ENCODE data around the gene DGCR2. TPM values are rescaled to one million over a fixed set of nuclear protein-coding genes. Genes with fewer than 3 reads are reported as not detected.

DGCR2 gene
- total and polyA plus RNA-seq, 2 experiments from 2014 or later: 25.6 to 42.7 TPM

- Histone ChIP-seq H3K9me3 (ENCODE audit: low read depth) (no peaks in the 10 kb centered on the region), H3K4me2 (ENCODE audit: unreplicated experiment) (no peak overlapping the region), H2AFZ (no peak overlapping the region), H3K36me3 (ENCODE audit: low read depth) (no peaks in the 10 kb centered on the region), H3K4me3 (no peak overlapping the region), H4K20me1 (ENCODE audit: insufficient read depth) (no peaks in the 10 kb centered on the region), H3K9me2 (ENCODE audit: insufficient read depth) (no peaks in the 10 kb centered on the region), H3K9ac (no peak overlapping the region), H3K4me1 (ENCODE audit: insufficient read depth) (no peaks in the 10 kb centered on the region), H3K27me3 (replicated peaks; ENCODE audit: insufficient read depth) (peaks cover 60% of the 10 kb centered on the region), H3K27ac (no peak overlapping the region), H3F3A (ENCODE audit: insufficient read depth) (no peaks in the 10 kb centered on the region), H3K79me2 (ENCODE audit: insufficient read depth) (no peaks in the 10 kb centered on the region)
- DNase-seq: peak; percentile 5
- TF ChIP-seq EZH2 (IDR thresholded peaks at IDR 0.05; ENCODE audit: insufficient read depth, poor library complexity, severe bottlenecking): no peak
- TF ChIP-seq EZH2phosphoT487 (IDR thresholded peaks at IDR 0.05; ENCODE audit: insufficient read depth, low read depth): no peak
- in situ Hi-C loops (cut with MboI): no loop called here
- 14 to 15% methylated on average over 12 of the region's 12 CpGs for WGBS, 2 experiments (ENCODE audit: low coverage in 1 of 2, low lambda C conversion rate in 2 of 2, missing lambda C conversion rate in 2 of 2)
Measured at GRCh38 chr22:18999008-18999407, 123.2 kb downstream of the DGCR2 start.

DNA sequence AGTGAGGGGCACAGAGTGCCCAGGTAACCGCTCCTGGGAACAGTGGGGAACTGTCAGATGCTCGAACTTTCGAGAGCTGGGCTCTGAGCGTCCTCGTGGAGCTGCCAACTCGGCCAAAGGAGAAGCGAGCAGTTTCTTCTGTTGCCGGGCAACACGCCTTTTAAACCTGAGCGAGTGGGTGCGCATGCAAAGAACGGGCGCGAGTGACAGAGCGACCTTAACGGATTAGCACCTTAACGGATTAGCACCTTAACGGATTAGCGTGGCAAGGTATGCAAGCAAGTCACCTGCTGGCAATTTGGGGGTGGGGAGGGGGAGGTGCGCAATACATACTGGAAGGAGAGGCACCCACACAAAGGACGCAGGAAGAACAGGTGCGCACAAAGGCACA lies 124.3 kb downstream of the DGCR2 start:
- H4K20me1 ChIP-seq (ENCODE audit: insufficient read depth): no peaks in the 10 kb centered on the region
- no peaks in the 10 kb centered on the region for H3K9me2 ChIP-seq (ENCODE audit: insufficient read depth)
- H3K4me3 ChIP-seq: no peak overlapping the region
- H3K4me2 ChIP-seq (ENCODE audit: unreplicated experiment): no peak overlapping the region
- no peaks in the 10 kb centered on the region for H3K79me2 ChIP-seq (ENCODE audit: insufficient read depth)
- H3K9ac ChIP-seq: no peak overlapping the region
- no peaks in the 10 kb centered on the region for H3K36me3 ChIP-seq (ENCODE audit: low read depth)
- TF ChIP-seq EZH2 (IDR thresholded peaks at IDR 0.05; ENCODE audit: insufficient read depth, poor library complexity, severe bottlenecking) (no peak), EZH2phosphoT487 (IDR thresholded peaks at IDR 0.05; ENCODE audit: insufficient read depth, low read depth) (no peak)
- H3K27me3 ChIP-seq (replicated peaks; ENCODE audit: insufficient read depth): peaks cover 60% of the 10 kb centered on the region
- no peak overlapping the region for H3K27ac ChIP-seq
- no peaks in the 10 kb centered on the region for H3F3A ChIP-seq (ENCODE audit: insufficient read depth)
- H3K9me3 ChIP-seq (ENCODE audit: low read depth): no peaks in the 10 kb centered on the region
- DNase-seq: no peak
- in situ Hi-C loops (cut with MboI): no loop called here
- no peaks in the 10 kb centered on the region for H3K4me1 ChIP-seq (ENCODE audit: insufficient read depth)
- no peak overlapping the region for H2AFZ ChIP-seq
- WGBS, 2 experiments (ENCODE audit: low coverage in 1 of 2, low lambda C conversion rate in 2 of 2, missing lambda C conversion rate in 2 of 2): 31 to 39% methylated on average over 22 of the region's 22 CpGs

DNA sequence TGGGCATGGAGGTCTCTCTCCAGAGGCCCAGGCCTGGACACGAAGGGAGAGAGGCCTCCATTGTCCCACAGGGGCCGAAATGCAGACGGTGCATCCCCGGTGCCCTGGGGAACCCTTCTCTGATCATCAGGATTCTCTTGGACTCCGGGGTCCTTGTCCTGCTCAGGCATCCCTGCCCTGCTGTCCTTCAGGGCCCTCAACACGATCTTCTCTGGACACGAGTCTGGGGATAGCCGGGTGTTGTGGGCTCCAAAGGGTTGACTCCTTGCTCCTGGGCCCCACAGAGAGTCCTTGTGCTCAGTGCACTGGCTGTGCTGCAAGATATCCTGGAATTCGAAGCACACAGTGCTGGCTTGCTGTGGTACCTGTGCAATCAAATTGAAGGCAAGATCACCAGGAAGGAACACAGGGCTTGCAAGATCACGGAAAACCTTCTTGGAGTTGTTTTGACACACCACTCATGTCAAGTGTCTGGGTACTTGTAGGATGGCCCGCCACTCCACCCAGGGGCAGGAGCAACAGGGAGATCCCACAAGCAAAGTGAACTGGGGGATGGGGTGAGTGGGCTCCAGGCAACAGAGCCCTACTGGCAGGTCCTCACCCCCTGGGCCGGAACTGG lies 124.8 kb downstream of the DGCR2 start:
- 73 to 78% methylated on average over 12 of the region's 12 CpGs for WGBS, 2 experiments (ENCODE audit: low coverage in 1 of 2, low lambda C conversion rate in 2 of 2, missing lambda C conversion rate in 2 of 2)
- no peaks in the 10 kb centered on the region for H3F3A ChIP-seq (ENCODE audit: insufficient read depth)

DNA sequence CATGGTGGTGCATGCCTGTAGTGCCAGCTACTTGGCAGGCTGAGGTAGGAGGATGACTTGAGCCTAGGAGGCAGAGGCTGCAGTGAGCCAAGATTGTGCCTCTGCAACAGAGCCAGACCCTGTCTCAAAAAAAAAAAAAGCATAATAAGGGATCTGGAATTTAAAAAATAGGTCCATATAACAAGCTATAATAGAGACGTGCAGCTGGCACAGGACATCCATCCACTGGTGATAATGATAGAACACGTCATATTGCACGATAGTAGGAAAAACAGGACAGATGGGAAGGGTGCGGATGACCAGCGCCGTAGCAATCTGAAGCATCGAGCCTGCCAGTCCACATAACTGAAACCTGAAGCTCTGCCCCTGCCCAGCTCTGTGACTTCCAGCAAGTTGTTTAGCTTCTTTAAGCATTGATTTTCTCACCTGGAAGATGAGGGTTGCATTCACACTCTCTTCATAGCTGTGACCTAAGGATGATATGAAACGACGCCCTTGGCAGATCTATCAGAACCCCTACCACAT lies 125.8 kb downstream of the DGCR2 start:
- 66 to 73% methylated on average over 9 of the region's 9 CpGs for WGBS, 2 experiments (ENCODE audit: low coverage in 1 of 2, low lambda C conversion rate in 2 of 2, missing lambda C conversion rate in 2 of 2)
- peaks cover 54% of the 10 kb centered on the region for H3K27me3 ChIP-seq (replicated peaks; ENCODE audit: insufficient read depth)
- H3K4me1 ChIP-seq (ENCODE audit: insufficient read depth): no peaks in the 10 kb centered on the region
- no peaks in the 10 kb centered on the region for H3K9me3 ChIP-seq (ENCODE audit: low read depth)
- H3F3A ChIP-seq (ENCODE audit: insufficient read depth): no peaks in the 10 kb centered on the region
- in situ Hi-C loops (cut with MboI): no loop called here
- no peak overlapping the region for H3K9ac ChIP-seq
- H3K4me2 ChIP-seq (ENCODE audit: unreplicated experiment): no peak overlapping the region
- no peaks in the 10 kb centered on the region for H3K9me2 ChIP-seq (ENCODE audit: insufficient read depth)
- no peak overlapping the region for H3K4me3 ChIP-seq
- TF ChIP-seq EZH2phosphoT487 (IDR thresholded peaks at IDR 0.05; ENCODE audit: insufficient read depth, low read depth): no peak
- TF ChIP-seq EZH2 (IDR thresholded peaks at IDR 0.05; ENCODE audit: insufficient read depth, poor library complexity, severe bottlenecking): no peak
- H2AFZ ChIP-seq: no peak overlapping the region
- H4K20me1 ChIP-seq (ENCODE audit: insufficient read depth): no peaks in the 10 kb centered on the region
- no peak for DNase-seq
- no peaks in the 10 kb centered on the region for H3K79me2 ChIP-seq (ENCODE audit: insufficient read depth)
- no peak overlapping the region for H3K27ac ChIP-seq
- H3K36me3 ChIP-seq (ENCODE audit: low read depth): no peaks in the 10 kb centered on the region

More for the DNA sequence above, 124.8 kb downstream of the DGCR2 start:
- Histone ChIP-seq H4K20me1 (ENCODE audit: insufficient read depth) (no peaks in the 10 kb centered on the region), H3K9me3 (ENCODE audit: low read depth) (no peaks in the 10 kb centered on the region), H3K9ac (no peak overlapping the region), H3K27ac (no peak overlapping the region), H3K9me2 (ENCODE audit: insufficient read depth) (no peaks in the 10 kb centered on the region), H3K27me3 (replicated peaks; ENCODE audit: insufficient read depth) (peaks cover 59% of the 10 kb centered on the region), H3K79me2 (ENCODE audit: insufficient read depth) (no peaks in the 10 kb centered on the region), H3K4me2 (ENCODE audit: unreplicated experiment) (no peak overlapping the region), H3K36me3 (ENCODE audit: low read depth) (no peaks in the 10 kb centered on the region), H2AFZ (no peak overlapping the region), H3K4me1 (ENCODE audit: insufficient read depth) (no peaks in the 10 kb centered on the region), H3K4me3 (no peak overlapping the region)
- TF ChIP-seq EZH2 (IDR thresholded peaks at IDR 0.05; ENCODE audit: insufficient read depth, poor library complexity, severe bottlenecking) (no peak), EZH2phosphoT487 (IDR thresholded peaks at IDR 0.05; ENCODE audit: insufficient read depth, low read depth) (no peak)
- in situ Hi-C loops (cut with MboI): no loop called here
- no peak for DNase-seq

Measured in GM23248 (cell line).